Mammary epithelial cell (primary cell): ENCODE results near the gene FUZ.

ENCODE experiments used
- CTCF ChIP-seq, 2 donors: IDR thresholded peaks in 1 of 2; conservative IDR thresholded peaks in 1 of 2; 2 replicates each; pipeline ENCODE4 v1.5.1; 2011 to 2012; ENCODE audit warnings: inconsistent platforms in 2 of 2, low read length in 2 of 2, mild to moderate bottlenecking in 2 of 2, control low read depth in 1 of 2, low read depth in 1 of 2; ENCODE audit not compliant: insufficient read depth in 1 of 2; ENCODE audit errors: extremely low read depth in 1 of 2
- EZH2 ChIP-seq: IDR thresholded peaks from 2 replicates; pipeline ENCODE4 v1.6.1; 2012; ENCODE audit warnings: low read length, inconsistent platforms, borderline replicate concordance

- TF ChIP-seq CTCF (conservative IDR thresholded peaks at IDR 0.05 in 1 of 2, IDR thresholded peaks at IDR 0.05 in 1 of 2; ENCODE audit: extremely low read depth in 1 of 2, insufficient read depth in 1 of 2, low read depth in 1 of 2, low read length in 2 of 2) (peak in 1 of 2 donors; percentile 18), EZH2 (no peak)
Observed at GRCh38 chr19:49809160-49809940, 3.7 kb downstream of the FUZ start.
